HepG2 (cell line): ENCODE data around the gene ARL3. TPM values are rescaled to one million over a fixed set of nuclear protein-coding genes. Genes with fewer than 3 reads are reported as not detected.
A peak's percentile ranks its signal among the peaks of the same experiment; 100 is the strongest.

Source experiments
- ARHGAP35 ChIP-seq: sonication (generic); formaldehyde crosslinking; IDR thresholded peaks from 2 replicates; pipeline ENCODE4 v1.9.0; 2022; ENCODE audit warnings: mild to moderate bottlenecking, inconsistent platforms, moderate library complexity, missing genetic modification reagents, borderline replicate concordance
- ATAD3A ChIP-seq: sonication (generic); formaldehyde crosslinking; IDR thresholded peaks from 2 replicates; pipeline ENCODE4 v1.4.0; 2020; ENCODE audit warnings: missing genetic modification reagents
- ATF6 ChIP-seq: sonication (generic); formaldehyde crosslinking; conservative IDR thresholded peaks from 2 replicates; pipeline ENCODE4 v1.4.0; 2020; ENCODE audit warnings: missing genetic modification reagents
- CEBPB ChIP-seq: IDR thresholded peaks from 2 replicates; pipeline ENCODE4 v1.6.1; 2011; ENCODE audit warnings: low read depth, low read length, improper control_type of control experiment, borderline replicate concordance
- MXD4 ChIP-seq: IDR thresholded peaks from 2 replicates; pipeline ENCODE4 v1.6.1; 2016; ENCODE audit warnings: mild to moderate bottlenecking, missing biosample characterization, missing genetic modification reagents
- SCMH1 ChIP-seq: sonication (generic); formaldehyde crosslinking; IDR thresholded peaks from 2 replicates; pipeline ENCODE4 v1.9.0; 2021; ENCODE audit warnings: missing genetic modification reagents, mild to moderate bottlenecking, borderline replicate concordance
- SNAPC2 ChIP-seq: sonication (generic); formaldehyde crosslinking; IDR thresholded peaks from 2 replicates; pipeline ENCODE4 v1.8.1; 2022; ENCODE audit warnings: mild to moderate bottlenecking, missing genetic modification reagents
- ZFP36 ChIP-seq: fragments of 150-350 bp; IDR thresholded peaks from 2 replicates; pipeline ENCODE4 v1.6.1; 2018; ENCODE audit warnings: borderline replicate concordance, low read length, low read depth; ENCODE audit not compliant: partially characterized antibody
- ZFX ChIP-seq: sonication (generic); formaldehyde crosslinking; IDR thresholded peaks from 2 replicates; pipeline ENCODE4 v1.4.0; 2020; ENCODE audit warnings: mild to moderate bottlenecking, low read depth, missing genetic modification reagents, moderate library complexity
- ZHX1 ChIP-seq: sonication (generic); formaldehyde crosslinking; IDR thresholded peaks from 2 replicates; pipeline ENCODE4 v1.8.1; 2022; ENCODE audit warnings: low read depth, mild to moderate bottlenecking, missing genetic modification reagents
- ZNF12 ChIP-seq: sonication (generic); formaldehyde crosslinking; IDR thresholded peaks from 2 replicates; pipeline ENCODE4 v1.5.0; 2020; ENCODE audit warnings: missing genetic modification reagents
- ZNF143 ChIP-seq: sonication (generic); formaldehyde crosslinking; IDR thresholded peaks from 2 replicates; pipeline ENCODE4 v1.4.0; 2020; ENCODE audit warnings: missing genetic modification reagents
- ZNF256 ChIP-seq: sonication (generic); formaldehyde crosslinking; conservative IDR thresholded peaks from 2 replicates; pipeline ENCODE4 v1.4.0; 2020; ENCODE audit warnings: missing genetic modification reagents
- ZNF335 ChIP-seq: sonication (generic); formaldehyde crosslinking; IDR thresholded peaks from 2 replicates; pipeline ENCODE4 v1.4.0; 2020; ENCODE audit warnings: missing genetic modification reagents
- ZNF501 ChIP-seq: sonication (generic); formaldehyde crosslinking; IDR thresholded peaks from 2 replicates; pipeline ENCODE4 v1.5.1; 2020; ENCODE audit warnings: mild to moderate bottlenecking, moderate library complexity, missing genetic modification reagents
- ZNF687 ChIP-seq: sonication (generic); formaldehyde crosslinking; IDR thresholded peaks from 2 replicates; pipeline ENCODE4 v1.5.1; 2020; ENCODE audit warnings: mild to moderate bottlenecking, missing genetic modification reagents, moderate library complexity
- ZNF749 ChIP-seq: sonication (generic); formaldehyde crosslinking; IDR thresholded peaks from 2 replicates; pipeline ENCODE4 v1.8.0; 2022; ENCODE audit warnings: mild to moderate bottlenecking, missing genetic modification reagents, moderate library complexity, borderline replicate concordance
- ZNF775 ChIP-seq: sonication (generic); formaldehyde crosslinking; IDR thresholded peaks from 2 replicates; pipeline ENCODE4 v1.4.0; 2020; ENCODE audit warnings: missing genetic modification reagents, mild to moderate bottlenecking, moderate library complexity, borderline replicate concordance
- ZUFSP ChIP-seq: sonication (generic); formaldehyde crosslinking; IDR thresholded peaks from 2 replicates; pipeline ENCODE4 v1.9.0; 2021; ENCODE audit warnings: missing genetic modification reagents, mild to moderate bottlenecking, borderline replicate concordance
- ZZZ3 ChIP-seq: sonication (generic); formaldehyde crosslinking; IDR thresholded peaks from 2 replicates; pipeline ENCODE4 v1.4.0; 2020; ENCODE audit warnings: missing genetic modification reagents, mild to moderate bottlenecking, borderline replicate concordance
- polyA plus RNA-seq, 8 experiments: library from polyadenylated mRNA; depleted of rRNA in 3 of 8; stranded (reverse) in 7 of 8; unstranded in 1 of 8; fragments of >200 nt; fragmentation: Illumina TruSeq in 4 of 8; extraction: Trizol in 4 of 8; gene quantifications; 2 replicates each; pipeline versions ENCODE4 v1.2.1 to v1.2.3, GENCODE V29; 2011 to 2016; ENCODE audit warnings: low read depth in 4 of 8, missing spikeins in 1 of 8, mixed read lengths in 1 of 8; ENCODE audit not compliant: insufficient read depth in 1 of 8
- total RNA-seq, 5 experiments: library from RNA; depleted of rRNA; stranded (reverse); fragments of >200 nt; fragmentation: Illumina TruSeq; extraction: Trizol; gene quantifications; 2 replicates each; pipeline ENCODE4 v1.2.3, GENCODE V29; 2016; ENCODE audit warnings: low read depth in 1 of 5

ARL3 gene
- total and polyA plus RNA-seq, 2 of the 13 experiments (the other 11 are each of a cell fraction or from before 2014, with no cell fraction given), result 5.2 to 6.6 TPM

GRCh38 chr10:102645388-102645740 is 68.8 kb downstream of the ARL3 start (continued):
- TF ChIP-seq ZHX1 (CRISPR knock-in tag) (no peak), ARHGAP35 (CRISPR knock-in tag) (no peak), ZNF749 (CRISPR knock-in tag) (no peak), SCMH1 (CRISPR knock-in tag) (no peak), ATF6 (no peak), ZFX (CRISPR knock-in tag) (0 out of 2 replicates have a peak, but pooled peaks have one; percentile 7), ZZZ3 (CRISPR knock-in tag) (no peak), SNAPC2 (CRISPR knock-in tag) (no peak), ZNF775 (CRISPR knock-in tag) (no peak), ZNF143 (CRISPR knock-in tag) (no peak), ZNF335 (CRISPR knock-in tag) (0 out of 2 replicates have a peak, but pooled peaks have one; percentile 50), ZUFSP (CRISPR knock-in tag) (no peak), ZNF687 (CRISPR knock-in tag) (peak; percentile 3; the same call in 1 of the 2 replicates), ZNF12 (no peak), CEBPB (no peak), MXD4 (CRISPR knock-in tag) (no peak), ZNF256 (CRISPR knock-in tag) (0 out of 2 replicates have a peak, but pooled peaks have one; percentile 63), ZNF501 (CRISPR knock-in tag) (no peak), ZFP36 (no peak), ATAD3A (CRISPR knock-in tag) (no peak)
